ENCODE measurements around the gene QDPR.

QDPR gene

GRCh38 chr4:17490575-17491059 is 21.3 kb downstream of the QDPR start:
- no peak overlapping the region for H3K27ac ChIP-seq (ENCODE audit: low read depth, low read length)
- H3K79me2 ChIP-seq (ENCODE audit: insufficient read depth, low read length): no peaks in the 10 kb centered on the region
- H3K36me3 ChIP-seq (ENCODE audit: low read length): 0 out of 2 replicates have a peak, but pooled peaks cover 5% of the 10 kb centered on the region
- no peak overlapping the region for H3K4me2 ChIP-seq (ENCODE audit: low read depth, low read length, poor library complexity, severe bottlenecking)
- H3F3A ChIP-seq (ENCODE audit: insufficient read depth): no peaks in the 10 kb centered on the region
- H4K20me1 ChIP-seq (ENCODE audit: low read depth, low read length): no peaks in the 10 kb centered on the region
- H3K9me3 ChIP-seq (ENCODE audit: insufficient read depth, low read length): no peaks in the 10 kb centered on the region
- TF ChIP-seq CTCF (IDR thresholded peaks at IDR 0.05; ENCODE audit: insufficient read depth, low read length, poor library complexity, severe bottlenecking) (no peak), EZH2phosphoT487 (conservative IDR thresholded peaks at IDR 0.05; ENCODE audit: low read length) (no peak)
- H3K9me2 ChIP-seq (replicated peaks; ENCODE audit: insufficient read depth, low read length): no peaks in the 10 kb centered on the region
- H3K27me3 ChIP-seq (ENCODE audit: low read length): no peaks in the 10 kb centered on the region
- H2AFZ ChIP-seq (ENCODE audit: low read depth, low read length, severe bottlenecking): no peak overlapping the region
- H3K9ac ChIP-seq (ENCODE audit: low read length): no peak overlapping the region
- no peak overlapping the region for H3K4me3 ChIP-seq (ENCODE audit: insufficient read depth, low read length, poor library complexity, severe bottlenecking)

GRCh38 chr4:17489721-17490120 is 22.2 kb downstream of the QDPR start:
- H3K9ac ChIP-seq (ENCODE audit: low read length): no peak overlapping the region
- TF ChIP-seq EZH2phosphoT487 (conservative IDR thresholded peaks at IDR 0.05; ENCODE audit: low read length) (no peak), CTCF (IDR thresholded peaks at IDR 0.05; ENCODE audit: insufficient read depth, low read length, poor library complexity, severe bottlenecking) (no peak)
- H3K36me3 ChIP-seq (ENCODE audit: low read length): 0 out of 2 replicates have a peak, but pooled peaks cover 5% of the 10 kb centered on the region
- no peaks in the 10 kb centered on the region for H3K27me3 ChIP-seq (ENCODE audit: low read length)
- no peaks in the 10 kb centered on the region for H3K9me3 ChIP-seq (ENCODE audit: insufficient read depth, low read length)
- no peak overlapping the region for H3K4me3 ChIP-seq (ENCODE audit: insufficient read depth, low read length, poor library complexity, severe bottlenecking)
- no peak overlapping the region for H2AFZ ChIP-seq (ENCODE audit: low read depth, low read length, severe bottlenecking)
- H3K27ac ChIP-seq (ENCODE audit: low read depth, low read length): no peak overlapping the region
- H3F3A ChIP-seq (ENCODE audit: insufficient read depth): no peaks in the 10 kb centered on the region
- no peaks in the 10 kb centered on the region for H4K20me1 ChIP-seq (ENCODE audit: low read depth, low read length)
- H3K79me2 ChIP-seq (ENCODE audit: insufficient read depth, low read length): no peaks in the 10 kb centered on the region
- no peak overlapping the region for H3K4me2 ChIP-seq (ENCODE audit: low read depth, low read length, poor library complexity, severe bottlenecking)
- no peaks in the 10 kb centered on the region for H3K9me2 ChIP-seq (replicated peaks; ENCODE audit: insufficient read depth, low read length)

DNA sequence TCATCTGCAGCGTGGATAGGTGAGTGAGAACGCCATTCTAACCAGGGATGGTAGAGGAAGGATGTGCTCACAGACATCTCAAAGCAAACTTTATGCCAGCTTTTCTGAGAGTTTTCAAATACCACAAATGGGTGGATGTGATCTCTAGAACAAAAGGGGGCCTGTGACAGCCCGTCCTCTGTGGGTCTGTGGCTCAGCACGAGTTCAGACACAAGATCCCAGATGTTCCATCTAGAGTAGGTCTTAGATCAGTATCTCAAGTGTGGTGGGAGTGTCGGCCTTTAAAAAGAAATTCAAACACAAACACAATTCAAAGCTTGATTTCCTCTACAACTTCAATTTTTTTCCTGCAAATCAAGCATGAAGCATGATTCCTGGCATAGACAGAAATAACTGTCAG is 22.8 kb downstream of the QDPR start:
- Histone ChIP-seq H3F3A (ENCODE audit: insufficient read depth) (no peaks in the 10 kb centered on the region), H4K20me1 (ENCODE audit: low read depth, low read length) (no peaks in the 10 kb centered on the region), H3K9me2 (replicated peaks; ENCODE audit: insufficient read depth, low read length) (no peaks in the 10 kb centered on the region), H3K4me2 (ENCODE audit: low read depth, low read length, poor library complexity, severe bottlenecking) (no peak overlapping the region), H3K36me3 (ENCODE audit: low read length) (0 out of 2 replicates have a peak, but pooled peaks cover 5% of the 10 kb centered on the region), H3K4me3 (ENCODE audit: insufficient read depth, low read length, poor library complexity, severe bottlenecking) (no peak overlapping the region), H2AFZ (ENCODE audit: low read depth, low read length, severe bottlenecking) (no peak overlapping the region), H3K79me2 (ENCODE audit: insufficient read depth, low read length) (no peaks in the 10 kb centered on the region), H3K27me3 (ENCODE audit: low read length) (no peaks in the 10 kb centered on the region), H3K9me3 (ENCODE audit: insufficient read depth, low read length) (no peaks in the 10 kb centered on the region), H3K27ac (ENCODE audit: low read depth, low read length) (no peak overlapping the region), H3K9ac (ENCODE audit: low read length) (no peak overlapping the region)
- TF ChIP-seq CTCF (IDR thresholded peaks at IDR 0.05; ENCODE audit: insufficient read depth, low read length, poor library complexity, severe bottlenecking): no peak
- no peak for TF ChIP-seq EZH2phosphoT487 (conservative IDR thresholded peaks at IDR 0.05; ENCODE audit: low read length)
